DOHH2 (cell line): Measurements from ENCODE around the gene SLC22A1.

Experiments used
- EZH2phosphoT487 ChIP-seq: fragments of 200-600 bp; sonication (generic); IDR thresholded peaks from 2 replicates; pipeline ENCODE4 v1.6.1; 2017; ENCODE audit warnings: borderline replicate concordance, mild to moderate bottlenecking, antibody characterized with exemption, low read length, moderate library complexity, mixed read lengths
- TF ChIP-seq, protein P1 (sequence below): fragments of 200-600 bp; sonication (generic); IDR thresholded peaks from one replicate; pipeline ENCODE4 v1.5.1; 2014; ENCODE audit warnings: antibody characterized with exemption, mild to moderate bottlenecking, low read depth, low read length; ENCODE audit not compliant: poor library complexity, severe bottlenecking

DNA sequence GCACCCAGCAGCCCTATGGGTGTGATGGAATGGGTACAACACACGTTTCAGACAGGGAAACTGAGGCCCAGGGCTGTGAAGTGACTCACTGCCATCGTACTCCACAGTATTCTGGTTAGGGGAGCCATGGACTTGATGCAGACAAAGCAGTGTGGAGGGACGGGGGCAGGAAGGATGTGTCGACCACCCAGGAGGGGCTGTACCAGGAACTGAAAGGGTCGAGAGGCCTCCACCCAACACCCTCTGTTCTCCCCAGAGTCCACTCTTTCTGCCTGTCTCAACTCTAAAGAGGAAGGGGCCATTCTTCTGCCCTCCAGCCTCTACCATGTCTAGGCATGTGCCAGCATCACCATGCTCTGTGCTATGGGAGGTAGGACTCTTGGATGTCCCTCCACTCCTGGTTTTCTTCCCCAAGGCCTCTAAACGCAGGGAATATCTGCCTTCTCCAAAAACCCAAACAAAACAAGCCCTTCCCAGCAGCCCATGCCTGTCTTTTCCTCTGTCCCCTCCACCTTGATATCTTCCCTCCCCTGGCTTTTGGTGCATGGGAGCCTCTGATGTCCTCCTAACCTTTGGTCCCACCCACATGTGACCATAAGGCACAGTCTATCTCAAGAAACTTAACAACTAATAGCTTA lies 7.4 kb downstream of the SLC22A1 start:
- TF ChIP-seq, protein P1, sequence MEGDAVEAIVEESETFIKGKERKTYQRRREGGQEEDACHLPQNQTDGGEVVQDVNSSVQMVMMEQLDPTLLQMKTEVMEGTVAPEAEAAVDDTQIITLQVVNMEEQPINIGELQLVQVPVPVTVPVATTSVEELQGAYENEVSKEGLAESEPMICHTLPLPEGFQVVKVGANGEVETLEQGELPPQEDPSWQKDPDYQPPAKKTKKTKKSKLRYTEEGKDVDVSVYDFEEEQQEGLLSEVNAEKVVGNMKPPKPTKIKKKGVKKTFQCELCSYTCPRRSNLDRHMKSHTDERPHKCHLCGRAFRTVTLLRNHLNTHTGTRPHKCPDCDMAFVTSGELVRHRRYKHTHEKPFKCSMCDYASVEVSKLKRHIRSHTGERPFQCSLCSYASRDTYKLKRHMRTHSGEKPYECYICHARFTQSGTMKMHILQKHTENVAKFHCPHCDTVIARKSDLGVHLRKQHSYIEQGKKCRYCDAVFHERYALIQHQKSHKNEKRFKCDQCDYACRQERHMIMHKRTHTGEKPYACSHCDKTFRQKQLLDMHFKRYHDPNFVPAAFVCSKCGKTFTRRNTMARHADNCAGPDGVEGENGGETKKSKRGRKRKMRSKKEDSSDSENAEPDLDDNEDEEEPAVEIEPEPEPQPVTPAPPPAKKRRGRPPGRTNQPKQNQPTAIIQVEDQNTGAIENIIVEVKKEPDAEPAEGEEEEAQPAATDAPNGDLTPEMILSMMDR, result no peak
- no peak for TF ChIP-seq EZH2phosphoT487
